NCI-H187 treated with DMSO at 0.1 percent for 48 hours (cell line): ENCODE data around the gene OR5H14.

ENCODE experiments used
- DNase-seq: peaks from one replicate; lab custom pipeline; 2025; lab: John Stamatoyannopoulos, UW

The OR5H14 gene

GRCh38 chr3:98199020-98199419 is 51.7 kb downstream of the OR5H14 start:
- DNase-seq: no peak
